Peyer's patch (tissue), 4 donors: ENCODE results near the gene SYCE3.

ENCODE experiments used
- POLR2A ChIP-seq, 2 donors: fragments of 450-650 bp; IDR thresholded peaks; one replicate each; pipeline ENCODE4 v1.5.1; 2017; ENCODE audit warnings: antibody characterized with exemption in 2 of 2, mild to moderate bottlenecking in 2 of 2, moderate library complexity in 2 of 2
- TF ChIP-seq, protein P1 (sequence below), 6 experiments: fragments of 450-650 bp in 4 of 6; fragments of 200-600 bp in 2 of 6; sonication (generic) in 1 of 6; IDR thresholded peaks; one replicate each; pipeline ENCODE4 v1.5.1; 2017 to 2019; ENCODE audit warnings: antibody characterized with exemption in 6 of 6, mild to moderate bottlenecking in 3 of 6, moderate library complexity in 1 of 6

DNA sequence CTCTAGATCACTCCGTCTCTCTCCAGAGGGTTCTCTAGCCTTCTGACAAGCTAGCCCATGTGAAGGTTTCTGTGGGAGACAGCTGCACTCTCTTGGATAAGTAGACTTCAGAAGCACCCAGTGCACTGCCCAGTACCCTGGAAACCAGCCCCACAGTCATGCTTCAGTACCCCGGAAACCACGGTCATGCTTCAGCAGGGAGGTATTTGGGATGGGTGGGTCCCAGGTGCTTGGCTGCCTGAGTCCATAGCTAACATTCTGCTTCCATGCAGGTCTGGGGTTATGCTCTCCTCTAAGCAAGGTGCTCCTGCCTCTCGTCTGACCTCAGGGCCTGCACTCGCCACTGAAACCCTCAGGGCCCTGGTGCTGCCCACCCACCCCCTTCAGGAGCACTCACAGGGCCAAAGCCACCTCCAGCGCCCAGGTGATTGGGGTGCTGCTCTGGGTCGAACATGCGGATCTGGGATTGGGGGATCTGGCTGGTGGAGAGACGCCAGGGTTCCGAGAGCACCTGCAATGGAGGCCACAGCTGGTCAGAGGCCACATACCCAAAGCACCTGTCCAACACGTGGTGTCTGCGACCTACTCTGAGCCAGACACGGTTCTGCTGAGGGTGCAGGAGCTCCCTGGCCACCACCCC lies 7.3 kb upstream of the SYCE3 start:
- TF ChIP-seq, protein P1, sequence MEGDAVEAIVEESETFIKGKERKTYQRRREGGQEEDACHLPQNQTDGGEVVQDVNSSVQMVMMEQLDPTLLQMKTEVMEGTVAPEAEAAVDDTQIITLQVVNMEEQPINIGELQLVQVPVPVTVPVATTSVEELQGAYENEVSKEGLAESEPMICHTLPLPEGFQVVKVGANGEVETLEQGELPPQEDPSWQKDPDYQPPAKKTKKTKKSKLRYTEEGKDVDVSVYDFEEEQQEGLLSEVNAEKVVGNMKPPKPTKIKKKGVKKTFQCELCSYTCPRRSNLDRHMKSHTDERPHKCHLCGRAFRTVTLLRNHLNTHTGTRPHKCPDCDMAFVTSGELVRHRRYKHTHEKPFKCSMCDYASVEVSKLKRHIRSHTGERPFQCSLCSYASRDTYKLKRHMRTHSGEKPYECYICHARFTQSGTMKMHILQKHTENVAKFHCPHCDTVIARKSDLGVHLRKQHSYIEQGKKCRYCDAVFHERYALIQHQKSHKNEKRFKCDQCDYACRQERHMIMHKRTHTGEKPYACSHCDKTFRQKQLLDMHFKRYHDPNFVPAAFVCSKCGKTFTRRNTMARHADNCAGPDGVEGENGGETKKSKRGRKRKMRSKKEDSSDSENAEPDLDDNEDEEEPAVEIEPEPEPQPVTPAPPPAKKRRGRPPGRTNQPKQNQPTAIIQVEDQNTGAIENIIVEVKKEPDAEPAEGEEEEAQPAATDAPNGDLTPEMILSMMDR (IDR thresholded peaks at IDR 0.05): no peak
- TF ChIP-seq POLR2A (IDR thresholded peaks at IDR 0.05): no peak
